Measurements from ENCODE around the gene KHDC4. TPM values are rescaled to one million over a fixed set of nuclear protein-coding genes. Genes with fewer than 3 reads are reported as not detected.

Gene KHDC4
- polyA plus RNA-seq, 1 of the 3 experiments (the other 2 are of a cell fraction): 43.1 TPM

GRCh38 chr1:155951753-155952504 lies 17.7 kb upstream of the KHDC4 start:
- Histone ChIP-seq H3K4me2 (no peak overlapping the region), H3K4me1 (ENCODE audit: control insufficient read depth in 1 of 2, insufficient read depth in 2 of 2, low read depth in 1 of 2, low read length in 1 of 2) (no peaks in the 10 kb centered on the region), H3K27ac (ENCODE audit: low read depth in 2 of 2, low read length in 1 of 2) (no peak overlapping the region), H3K9ac (no peak overlapping the region), H3K9me3 (no peaks in the 10 kb centered on the region), H3K9me2 (no peaks in the 10 kb centered on the region), H3K36me3 (replicated peaks in 1 of 2; ENCODE audit: control insufficient read depth in 1 of 2, insufficient read depth in 2 of 2, low read length in 1 of 2) (peaks cover 55 to 78% of the 10 kb centered on the region in 2 experiments), H4K20me1 (ENCODE audit: insufficient read depth) (no peaks in the 10 kb centered on the region), H3K4me3 (ENCODE audit: low read depth in 2 of 2, low read length in 1 of 2) (no peak overlapping the region), H3F3A (replicated peaks; ENCODE audit: insufficient read depth) (peaks cover 30% of the 10 kb centered on the region), H3K27me3 (ENCODE audit: insufficient read depth) (no peaks in the 10 kb centered on the region), H2AFZ (ENCODE audit: low read depth) (no peak overlapping the region), H3K79me2 (ENCODE audit: insufficient read depth) (peaks cover 3% of the 10 kb centered on the region; the same call in 1 of the 2 replicates)
- ChIA-PET POLR2A (interaction anchor here (1.6 kb wide), 1 partner anchor 17 kb away, joined by 4 read pairs; the partner anchor contains the start of gene KHDC4), CTCF (interaction anchor here (1.3 to 2.5 kb wide), 2 partner anchors 14 to 38 kb away, joined by 5 to 9 read pairs; no protein-coding TSS in a partner anchor)
- TF ChIP-seq, protein P1, sequence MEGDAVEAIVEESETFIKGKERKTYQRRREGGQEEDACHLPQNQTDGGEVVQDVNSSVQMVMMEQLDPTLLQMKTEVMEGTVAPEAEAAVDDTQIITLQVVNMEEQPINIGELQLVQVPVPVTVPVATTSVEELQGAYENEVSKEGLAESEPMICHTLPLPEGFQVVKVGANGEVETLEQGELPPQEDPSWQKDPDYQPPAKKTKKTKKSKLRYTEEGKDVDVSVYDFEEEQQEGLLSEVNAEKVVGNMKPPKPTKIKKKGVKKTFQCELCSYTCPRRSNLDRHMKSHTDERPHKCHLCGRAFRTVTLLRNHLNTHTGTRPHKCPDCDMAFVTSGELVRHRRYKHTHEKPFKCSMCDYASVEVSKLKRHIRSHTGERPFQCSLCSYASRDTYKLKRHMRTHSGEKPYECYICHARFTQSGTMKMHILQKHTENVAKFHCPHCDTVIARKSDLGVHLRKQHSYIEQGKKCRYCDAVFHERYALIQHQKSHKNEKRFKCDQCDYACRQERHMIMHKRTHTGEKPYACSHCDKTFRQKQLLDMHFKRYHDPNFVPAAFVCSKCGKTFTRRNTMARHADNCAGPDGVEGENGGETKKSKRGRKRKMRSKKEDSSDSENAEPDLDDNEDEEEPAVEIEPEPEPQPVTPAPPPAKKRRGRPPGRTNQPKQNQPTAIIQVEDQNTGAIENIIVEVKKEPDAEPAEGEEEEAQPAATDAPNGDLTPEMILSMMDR (IDR thresholded peaks at IDR 0.05): no peak
- no peak for TF ChIP-seq RAD21 (IDR thresholded peaks at IDR 0.05; ENCODE audit: low read length)
- no peak for TF ChIP-seq GABPA (IDR thresholded peaks at IDR 0.05; ENCODE audit: low read depth)
- DNase-seq: no peak
- whole genome bisulfite sequencing (ENCODE audit: low lambda C conversion rate): 96% methylated on average over 4 of the region's 6 CpGs

- H3F3A ChIP-seq (replicated peaks; ENCODE audit: insufficient read depth): peaks cover 41% of the 10 kb centered on the region
- POLR2A ChIA-PET: interaction anchor here (1.6 kb wide), 1 partner anchor 16 kb away, joined by 4 read pairs; the partner anchor contains the start of gene KHDC4
- 100% methylated on average over 4 of the region's 27 CpGs for WGBS (ENCODE audit: low lambda C conversion rate)
- CTCF ChIA-PET: interaction anchor here (1.3 to 2.5 kb wide), 2 partner anchors 13 to 39 kb away, joined by 5 to 9 read pairs; no protein-coding TSS in a partner anchor
- no peak overlapping the region for H2AFZ ChIP-seq (ENCODE audit: low read depth)
- H3K9me3 ChIP-seq: no peaks in the 10 kb centered on the region
- no peaks in the 10 kb centered on the region for H4K20me1 ChIP-seq (ENCODE audit: insufficient read depth)
- no peak overlapping the region for H3K27ac ChIP-seq (ENCODE audit: low read depth in 2 of 2, low read length in 1 of 2)
- H3K9ac ChIP-seq: no peak overlapping the region
- H3K27me3 ChIP-seq (ENCODE audit: insufficient read depth): no peaks in the 10 kb centered on the region
- peak; percentile 11 for DNase-seq
- H3K9me2 ChIP-seq: no peaks in the 10 kb centered on the region
- H3K79me2 ChIP-seq (ENCODE audit: insufficient read depth): no peaks in the 10 kb centered on the region
- TF ChIP-seq RAD21 (IDR thresholded peaks at IDR 0.05; ENCODE audit: low read length) (no peak), USF1 (IDR thresholded peaks at IDR 0.05; ENCODE audit: borderline replicate concordance, low read depth) (no peak), SMC3 (IDR thresholded peaks at IDR 0.05; ENCODE audit: low read depth, low read length) (no peak), CHD2 (IDR thresholded peaks at IDR 0.05; ENCODE audit: low read length, partially characterized antibody) (no peak), RFX5 (IDR thresholded peaks at IDR 0.05; ENCODE audit: low read length) (no peak), NRF1 (IDR thresholded peaks at IDR 0.05; ENCODE audit: low read depth, low read length) (no peak), RXRA (IDR thresholded peaks at IDR 0.05; ENCODE audit: borderline replicate concordance, low read depth) (no peak), FOXM1 (IDR thresholded peaks at IDR 0.05; ENCODE audit: low read depth) (no peak), JUND (IDR thresholded peaks at IDR 0.05) (no peak), POLR2AphosphoS5 (IDR thresholded peaks at IDR 0.05; ENCODE audit: low read depth, low read length) (no peak), EP300 (IDR thresholded peaks at IDR 0.05; ENCODE audit: borderline replicate concordance in 1 of 2, low read depth in 1 of 2, low read length in 1 of 2) (no peak), TCF12 (IDR thresholded peaks at IDR 0.05) (no peak), ELF1 (IDR thresholded peaks at IDR 0.05) (no peak), EZH2phosphoT487 (IDR thresholded peaks at IDR 0.05; ENCODE audit: borderline replicate concordance, low read depth) (no peak), GABPA (IDR thresholded peaks at IDR 0.05; ENCODE audit: low read depth) (no peak)
- TF ChIP-seq, protein P1 (IDR thresholded peaks at IDR 0.05): no peak
- TF ChIP-seq, protein P2, sequence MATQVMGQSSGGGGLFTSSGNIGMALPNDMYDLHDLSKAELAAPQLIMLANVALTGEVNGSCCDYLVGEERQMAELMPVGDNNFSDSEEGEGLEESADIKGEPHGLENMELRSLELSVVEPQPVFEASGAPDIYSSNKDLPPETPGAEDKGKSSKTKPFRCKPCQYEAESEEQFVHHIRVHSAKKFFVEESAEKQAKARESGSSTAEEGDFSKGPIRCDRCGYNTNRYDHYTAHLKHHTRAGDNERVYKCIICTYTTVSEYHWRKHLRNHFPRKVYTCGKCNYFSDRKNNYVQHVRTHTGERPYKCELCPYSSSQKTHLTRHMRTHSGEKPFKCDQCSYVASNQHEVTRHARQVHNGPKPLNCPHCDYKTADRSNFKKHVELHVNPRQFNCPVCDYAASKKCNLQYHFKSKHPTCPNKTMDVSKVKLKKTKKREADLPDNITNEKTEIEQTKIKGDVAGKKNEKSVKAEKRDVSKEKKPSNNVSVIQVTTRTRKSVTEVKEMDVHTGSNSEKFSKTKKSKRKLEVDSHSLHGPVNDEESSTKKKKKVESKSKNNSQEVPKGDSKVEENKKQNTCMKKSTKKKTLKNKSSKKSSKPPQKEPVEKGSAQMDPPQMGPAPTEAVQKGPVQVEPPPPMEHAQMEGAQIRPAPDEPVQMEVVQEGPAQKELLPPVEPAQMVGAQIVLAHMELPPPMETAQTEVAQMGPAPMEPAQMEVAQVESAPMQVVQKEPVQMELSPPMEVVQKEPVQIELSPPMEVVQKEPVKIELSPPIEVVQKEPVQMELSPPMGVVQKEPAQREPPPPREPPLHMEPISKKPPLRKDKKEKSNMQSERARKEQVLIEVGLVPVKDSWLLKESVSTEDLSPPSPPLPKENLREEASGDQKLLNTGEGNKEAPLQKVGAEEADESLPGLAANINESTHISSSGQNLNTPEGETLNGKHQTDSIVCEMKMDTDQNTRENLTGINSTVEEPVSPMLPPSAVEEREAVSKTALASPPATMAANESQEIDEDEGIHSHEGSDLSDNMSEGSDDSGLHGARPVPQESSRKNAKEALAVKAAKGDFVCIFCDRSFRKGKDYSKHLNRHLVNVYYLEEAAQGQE (IDR thresholded peaks at IDR 0.05; ENCODE audit: low read depth, low read length): no peak
- TF ChIP-seq, protein P3, sequence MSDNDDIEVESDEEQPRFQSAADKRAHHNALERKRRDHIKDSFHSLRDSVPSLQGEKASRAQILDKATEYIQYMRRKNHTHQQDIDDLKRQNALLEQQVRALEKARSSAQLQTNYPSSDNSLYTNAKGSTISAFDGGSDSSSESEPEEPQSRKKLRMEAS (IDR thresholded peaks at IDR 0.05; ENCODE audit: low read depth): no peak
- H3K36me3 ChIP-seq (replicated peaks in 1 of 2; ENCODE audit: control insufficient read depth in 1 of 2, insufficient read depth in 2 of 2, low read length in 1 of 2): peaks cover 62 to 78% of the 10 kb centered on the region in 2 experiments
- H3K4me1 ChIP-seq (ENCODE audit: control insufficient read depth in 1 of 2, insufficient read depth in 2 of 2, low read depth in 1 of 2, low read length in 1 of 2): no peaks in the 10 kb centered on the region
- no peak overlapping the region for H3K4me3 ChIP-seq (ENCODE audit: low read depth in 2 of 2, low read length in 1 of 2)
- no peak overlapping the region for H3K4me2 ChIP-seq
These were observed 16.6 kb upstream of the KHDC4 start for GRCh38 chr1:155950829-155951228.
